ENCODE results near the gene LIMS1.

Gene LIMS1

DNA sequence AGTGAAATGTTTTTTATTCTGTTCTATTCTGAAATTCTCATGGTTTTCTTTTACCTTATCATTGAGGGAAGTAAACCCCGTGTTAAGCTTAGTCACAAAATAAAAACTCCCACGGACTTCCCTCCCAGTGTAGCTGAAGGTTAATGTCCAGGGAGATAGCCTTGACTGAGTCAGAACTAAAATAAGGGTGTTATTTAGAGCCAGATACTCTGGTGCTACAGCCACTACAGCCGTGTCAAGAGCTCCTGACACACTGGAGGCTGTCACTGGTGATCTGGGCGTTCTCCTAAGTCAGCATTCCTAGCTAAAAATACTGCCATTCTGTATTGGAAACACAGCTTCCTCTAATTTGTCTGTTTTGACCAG lies 103.0 kb downstream of the LIMS1 start:
- H2AFZ ChIP-seq (ENCODE audit: low read depth, low read length, severe bottlenecking) = no peak overlapping the region
- no peak for TF ChIP-seq EZH2phosphoT487 (conservative IDR thresholded peaks at IDR 0.05; ENCODE audit: low read length)
- TF ChIP-seq, protein P1, sequence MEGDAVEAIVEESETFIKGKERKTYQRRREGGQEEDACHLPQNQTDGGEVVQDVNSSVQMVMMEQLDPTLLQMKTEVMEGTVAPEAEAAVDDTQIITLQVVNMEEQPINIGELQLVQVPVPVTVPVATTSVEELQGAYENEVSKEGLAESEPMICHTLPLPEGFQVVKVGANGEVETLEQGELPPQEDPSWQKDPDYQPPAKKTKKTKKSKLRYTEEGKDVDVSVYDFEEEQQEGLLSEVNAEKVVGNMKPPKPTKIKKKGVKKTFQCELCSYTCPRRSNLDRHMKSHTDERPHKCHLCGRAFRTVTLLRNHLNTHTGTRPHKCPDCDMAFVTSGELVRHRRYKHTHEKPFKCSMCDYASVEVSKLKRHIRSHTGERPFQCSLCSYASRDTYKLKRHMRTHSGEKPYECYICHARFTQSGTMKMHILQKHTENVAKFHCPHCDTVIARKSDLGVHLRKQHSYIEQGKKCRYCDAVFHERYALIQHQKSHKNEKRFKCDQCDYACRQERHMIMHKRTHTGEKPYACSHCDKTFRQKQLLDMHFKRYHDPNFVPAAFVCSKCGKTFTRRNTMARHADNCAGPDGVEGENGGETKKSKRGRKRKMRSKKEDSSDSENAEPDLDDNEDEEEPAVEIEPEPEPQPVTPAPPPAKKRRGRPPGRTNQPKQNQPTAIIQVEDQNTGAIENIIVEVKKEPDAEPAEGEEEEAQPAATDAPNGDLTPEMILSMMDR (IDR thresholded peaks at IDR 0.05; ENCODE audit: insufficient read depth, low read length, poor library complexity, severe bottlenecking) = no peak
- H3K79me2 ChIP-seq (ENCODE audit: insufficient read depth, low read length) = no peaks in the 10 kb centered on the region
- H3K4me2 ChIP-seq (ENCODE audit: low read depth, low read length, poor library complexity, severe bottlenecking) = no peak overlapping the region
- no peaks in the 10 kb centered on the region for H3K9me2 ChIP-seq (replicated peaks; ENCODE audit: insufficient read depth, low read length)
- H3K9ac ChIP-seq (ENCODE audit: low read length) = no peak overlapping the region
- H3K27me3 ChIP-seq (ENCODE audit: low read length) = no peaks in the 10 kb centered on the region
- no peaks in the 10 kb centered on the region for H3K9me3 ChIP-seq (ENCODE audit: insufficient read depth, low read length)
- no peaks in the 10 kb centered on the region for H3F3A ChIP-seq (ENCODE audit: insufficient read depth)
- peaks cover 8% of the 10 kb centered on the region for H4K20me1 ChIP-seq (ENCODE audit: low read depth, low read length)
- no peak overlapping the region for H3K27ac ChIP-seq (ENCODE audit: low read depth, low read length)
- no peaks in the 10 kb centered on the region for H3K36me3 ChIP-seq (ENCODE audit: low read length)
- H3K4me3 ChIP-seq (ENCODE audit: insufficient read depth, low read length, poor library complexity, severe bottlenecking) = no peak overlapping the region

DNA sequence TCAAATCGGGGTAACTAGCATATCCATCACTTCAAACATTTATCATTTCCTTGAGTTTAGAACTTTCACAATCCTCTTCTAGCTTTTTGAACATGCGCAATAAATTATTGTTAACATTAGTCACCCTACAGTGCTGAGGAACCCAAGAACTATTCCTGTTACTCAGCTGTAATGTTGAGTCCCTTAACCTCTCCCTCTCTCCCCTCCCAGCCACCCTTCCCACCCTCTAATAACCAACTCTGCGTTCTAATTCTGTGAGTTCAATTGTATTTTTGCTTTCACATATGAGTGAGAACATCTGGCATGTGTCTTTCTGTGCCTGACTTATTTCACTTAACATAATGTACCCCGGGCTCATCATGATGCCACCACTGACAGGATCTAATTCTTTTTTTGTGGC lies 106.5 kb downstream of the LIMS1 start:
- Histone ChIP-seq H3K4me2 (ENCODE audit: low read depth, low read length, poor library complexity, severe bottlenecking) (no peak overlapping the region), H3K79me2 (ENCODE audit: insufficient read depth, low read length) (no peaks in the 10 kb centered on the region), H3F3A (ENCODE audit: insufficient read depth) (no peaks in the 10 kb centered on the region), H3K4me3 (ENCODE audit: insufficient read depth, low read length, poor library complexity, severe bottlenecking) (no peak overlapping the region), H2AFZ (ENCODE audit: low read depth, low read length, severe bottlenecking) (no peak overlapping the region), H3K36me3 (ENCODE audit: low read length) (no peaks in the 10 kb centered on the region), H3K9me2 (replicated peaks; ENCODE audit: insufficient read depth, low read length) (no peaks in the 10 kb centered on the region), H3K27ac (ENCODE audit: low read depth, low read length) (no peak overlapping the region), H3K9me3 (ENCODE audit: insufficient read depth, low read length) (no peaks in the 10 kb centered on the region), H3K27me3 (ENCODE audit: low read length) (no peaks in the 10 kb centered on the region), H4K20me1 (ENCODE audit: low read depth, low read length) (peaks cover 4% of the 10 kb centered on the region), H3K9ac (ENCODE audit: low read length) (no peak overlapping the region)
- no peak for TF ChIP-seq EZH2phosphoT487 (conservative IDR thresholded peaks at IDR 0.05; ENCODE audit: low read length)
- TF ChIP-seq, protein P1 (IDR thresholded peaks at IDR 0.05; ENCODE audit: insufficient read depth, low read length, poor library complexity, severe bottlenecking) = no peak

DNA sequence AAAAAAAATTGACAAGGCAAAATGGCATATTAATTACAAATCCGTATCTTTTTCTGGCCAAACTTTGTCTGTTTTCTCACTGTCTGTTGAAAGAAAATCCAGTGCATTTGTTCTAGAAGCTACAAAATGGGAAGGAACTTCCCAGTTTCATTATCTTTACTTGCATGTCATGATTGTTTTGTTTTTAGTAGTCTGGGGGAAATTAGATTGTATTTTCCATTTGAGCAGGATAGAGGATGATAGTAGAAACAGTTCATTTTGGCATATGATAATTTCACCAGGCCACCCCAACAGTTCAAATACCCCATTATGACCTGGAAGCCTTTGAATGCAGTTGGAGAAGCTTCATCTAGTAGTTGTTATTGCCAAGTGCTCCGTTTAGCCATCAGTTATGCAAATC lies 107.5 kb downstream of the LIMS1 start:
- H3K9me3 ChIP-seq (ENCODE audit: insufficient read depth, low read length) = no peaks in the 10 kb centered on the region
- H3K4me3 ChIP-seq (ENCODE audit: insufficient read depth, low read length, poor library complexity, severe bottlenecking) = no peak overlapping the region
- no peaks in the 10 kb centered on the region for H3K36me3 ChIP-seq (ENCODE audit: low read length)
- no peak overlapping the region for H3K9ac ChIP-seq (ENCODE audit: low read length)
- H3K79me2 ChIP-seq (ENCODE audit: insufficient read depth, low read length) = no peaks in the 10 kb centered on the region
- no peaks in the 10 kb centered on the region for H3K9me2 ChIP-seq (replicated peaks; ENCODE audit: insufficient read depth, low read length)
- H3K4me2 ChIP-seq (ENCODE audit: low read depth, low read length, poor library complexity, severe bottlenecking) = no peak overlapping the region
- H3K27me3 ChIP-seq (ENCODE audit: low read length) = no peaks in the 10 kb centered on the region
- TF ChIP-seq EZH2phosphoT487 (conservative IDR thresholded peaks at IDR 0.05; ENCODE audit: low read length) = no peak
- TF ChIP-seq, protein P1 (IDR thresholded peaks at IDR 0.05; ENCODE audit: insufficient read depth, low read length, poor library complexity, severe bottlenecking) = no peak
- H2AFZ ChIP-seq (ENCODE audit: low read depth, low read length, severe bottlenecking) = no peak overlapping the region
- H3F3A ChIP-seq (ENCODE audit: insufficient read depth) = no peaks in the 10 kb centered on the region
- H4K20me1 ChIP-seq (ENCODE audit: low read depth, low read length) = peaks cover 4% of the 10 kb centered on the region
- H3K27ac ChIP-seq (ENCODE audit: low read depth, low read length) = no peak overlapping the region

Data from SU-DHL-6 (cell line).